ENCODE results near the gene PPP1R16B. TPM values are rescaled to one million over a fixed set of nuclear protein-coding genes. Genes with fewer than 3 reads are reported as not detected.

The PPP1R16B gene
- total and polyA plus RNA-seq, 2 of the 8 experiments (the other 6 are each of a cell fraction or from before 2014, with no cell fraction given) = 2.6 to 8.9 TPM

GRCh38 chr20:38825571-38825900 is 20.0 kb downstream of the PPP1R16B start:
- Histone ChIP-seq H3K56ac (replicated peaks; ENCODE audit: insufficient read length, low read depth, low read length) (no peak overlapping the region), H3K23me2 (ENCODE audit: low read depth, low read length) (no peaks in the 10 kb centered on the region; the same call in 1 of the 2 replicates), H4K8ac (ENCODE audit: extremely low read depth, insufficient read depth, low read length) (no peak overlapping the region), H3K36me3 (ENCODE audit: control insufficient read depth in 2 of 4, insufficient read depth in 4 of 4, low read length in 3 of 4) (no peaks in the 10 kb centered on the region), H3K79me1 (ENCODE audit: low read depth, low read length) (no peaks in the 10 kb centered on the region), H4K5ac (ENCODE audit: insufficient read length, low read depth, low read length) (peak overlapping the region; percentile 10), H3K4me2 (ENCODE audit: insufficient read depth in 1 of 2, low read depth in 2 of 2, low read length in 2 of 2) (peak overlapping the region; percentile 57 to 63; a peak in 3 of 4 replicates), H2AFZ (ENCODE audit: low read length) (peak overlapping the region; percentile 60; the same call in 1 of the 2 replicates), H4K91ac (replicated peaks; ENCODE audit: insufficient read length, low read length) (peak overlapping the region; percentile 71), H3K9ac (replicated peaks in 1 of 4; ENCODE audit: extremely low read depth in 1 of 4, low read depth in 3 of 4, low read length in 3 of 4) (no peak overlapping the region), H3K4me3 (ENCODE audit: extremely low read depth in 1 of 4, insufficient read depth in 2 of 4, low read depth in 3 of 4, low read length in 4 of 4) (no peak overlapping the region; a peak in 1 of 8 replicates), H3K18ac (ENCODE audit: extremely low read depth, low read length) (no peak overlapping the region), H2BK5ac (ENCODE audit: low read depth, low read length) (no peak overlapping the region), H2AK5ac (ENCODE audit: low read depth, low read length) (no peak overlapping the region), H3K27me3 (replicated peaks in 1 of 4; ENCODE audit: control insufficient read depth in 3 of 4, extremely low read depth in 1 of 4, insufficient read depth in 3 of 4, low read length in 3 of 4) (no peaks in the 10 kb centered on the region), H3K9me3 (ENCODE audit: insufficient read depth in 2 of 2, low read depth in 1 of 2, low read length in 1 of 2) (no peaks in the 10 kb centered on the region), H3K79me2 (ENCODE audit: control insufficient read depth in 1 of 2, insufficient read depth in 2 of 2, low read length in 2 of 2) (no peaks in the 10 kb centered on the region), H2BK15ac (ENCODE audit: low read length) (no peak overlapping the region), H3K27ac (ENCODE audit: low read depth, low read length) (no peak overlapping the region), H3K14ac (ENCODE audit: insufficient read length) (no peak overlapping the region), H2BK20ac (ENCODE audit: low read length) (no peak overlapping the region; the same call in 1 of the 2 replicates), H4K20me1 (replicated peaks in 1 of 2; ENCODE audit: control insufficient read depth in 1 of 2, insufficient read depth in 2 of 2, low read length in 2 of 2) (no peaks in the 10 kb centered on the region), H3K4ac (replicated peaks; ENCODE audit: insufficient read length, low read depth, low read length) (peak overlapping the region; percentile 27), H2BK120ac (replicated peaks; ENCODE audit: low read depth, low read length) (peak overlapping the region; percentile 65), H3K23ac (ENCODE audit: insufficient read length) (no peak overlapping the region), H3K4me1 (replicated peaks in 1 of 4; ENCODE audit: control insufficient read depth in 3 of 4, insufficient read depth in 4 of 4, low read length in 3 of 4) (peaks cover 8 to 17% (median 14%) of the 10 kb centered on the region in 4 experiments; a peak in 6 of 7 replicates), H2BK12ac (ENCODE audit: low read depth, low read length) (peak overlapping the region; percentile 5; the same call in 1 of the 2 replicates)
- WGBS, 2 experiments (ENCODE audit: extremely low coverage in 1 of 2, insufficient coverage in 1 of 2, insufficient read length in 1 of 2, insufficient replicate concordance in 2 of 2, low coverage in 1 of 2, low lambda C conversion rate in 2 of 2, missing lambda C conversion rate in 1 of 2) = 79% methylated on average over 1 of the region's 1 CpG; no CpG with 5 or more reads in 1 of the 2 experiments
- ChIA-PET POLR2A (ENCODE audit: partially characterized antibody) (interaction anchor here (0.7 to 1.2 kb wide), 4 partner anchors 9 to 20 kb away, joined by 3 to 6 read pairs (median 4); partner anchors contain the start of gene PPP1R16B), CTCF (ENCODE audit: partially characterized antibody) (interaction anchor here (0.7 to 2.2 kb wide), 7 partner anchors 8 to 96 kb away, joined by 3 to 9 read pairs (median 3); no protein-coding TSS in a partner anchor)
- FAIRE-seq = no peak
- no peak for DNase-seq (ENCODE audit: low read depth in 1 of 2, low spot score in 2 of 2)
- no peak for TF ChIP-seq SRF (IDR thresholded peaks at IDR 0.05; ENCODE audit: low read depth, low read length)
- TF ChIP-seq PHF8 (conservative IDR thresholded peaks at IDR 0.05; ENCODE audit: low read depth, low read length) = no peak
- TF ChIP-seq EP300 (IDR thresholded peaks at IDR 0.05; ENCODE audit: borderline replicate concordance in 1 of 2, low read depth in 2 of 2, low read length in 2 of 2) = no peak
- no peak for TF ChIP-seq CHD1 (IDR thresholded peaks at IDR 0.05; ENCODE audit: low read depth, low read length)
- TF ChIP-seq KDM5A (IDR thresholded peaks at IDR 0.05; ENCODE audit: low read length) = no peak
- TF ChIP-seq RFX5 (IDR thresholded peaks at IDR 0.05; ENCODE audit: borderline replicate concordance, low read depth, low read length) = no peak
- no peak for TF ChIP-seq NRF1 (IDR thresholded peaks at IDR 0.05; ENCODE audit: low read depth, low read length)
